ENCODE results near the gene RBM11.

Gene RBM11

GRCh38 chr21:14213164-14213563 is 2.8 kb upstream of the RBM11 start:
- DNase-seq (ENCODE audit: low read depth in 1 of 2, low spot score in 1 of 2): no peak
- TF ChIP-seq CTCF (IDR thresholded peaks at IDR 0.05; ENCODE audit: insufficient read depth, low read length): no peak
- TF ChIP-seq GABPA (IDR thresholded peaks at IDR 0.05; ENCODE audit: low read depth): no peak
- no peak for TF ChIP-seq SPI1 (IDR thresholded peaks at IDR 0.05; ENCODE audit: borderline replicate concordance, low read depth)
- no peak for TF ChIP-seq POLR2AphosphoS5 (IDR thresholded peaks at IDR 0.05; ENCODE audit: low read depth)
- TF ChIP-seq REST (IDR thresholded peaks at IDR 0.05; ENCODE audit: insufficient replicate concordance, low read depth): no peak
- H3K27ac ChIP-seq (replicated peaks): no peak overlapping the region

GRCh38 chr21:14223365-14223764 is 7.4 kb downstream of the RBM11 start:
- DNase-seq (ENCODE audit: low read depth in 1 of 2, low spot score in 1 of 2): no peak
- Histone ChIP-seq H3K27me3 (ENCODE audit: insufficient read depth, poor library complexity, severe bottlenecking) (no peaks in the 10 kb centered on the region), H3K4me3 (replicated peaks; ENCODE audit: insufficient read depth, low read length) (no peak overlapping the region), H3K27ac (replicated peaks) (no peak overlapping the region)
- TF ChIP-seq REST (IDR thresholded peaks at IDR 0.05; ENCODE audit: insufficient replicate concordance, low read depth) (no peak), CTCF (IDR thresholded peaks at IDR 0.05; ENCODE audit: insufficient read depth, low read length) (no peak), POLR2AphosphoS5 (IDR thresholded peaks at IDR 0.05; ENCODE audit: low read depth) (no peak), GABPA (IDR thresholded peaks at IDR 0.05; ENCODE audit: low read depth) (no peak), SPI1 (IDR thresholded peaks at IDR 0.05; ENCODE audit: borderline replicate concordance, low read depth) (no peak)

More at GRCh38 chr21:14213164-14213563, 2.8 kb upstream of the RBM11 start:
- H3K4me3 ChIP-seq (replicated peaks; ENCODE audit: insufficient read depth, low read length): no peak overlapping the region
- H3K27me3 ChIP-seq (ENCODE audit: insufficient read depth, poor library complexity, severe bottlenecking): peaks cover 7% of the 10 kb centered on the region

GRCh38 chr21:14229399-14229798 is 13.4 kb downstream of the RBM11 start:
- TF ChIP-seq CTCF (IDR thresholded peaks at IDR 0.05; ENCODE audit: insufficient read depth, low read length): no peak
- no peak for TF ChIP-seq REST (IDR thresholded peaks at IDR 0.05; ENCODE audit: insufficient replicate concordance, low read depth)
- no peak for TF ChIP-seq SPI1 (IDR thresholded peaks at IDR 0.05; ENCODE audit: borderline replicate concordance, low read depth)
- no peak for TF ChIP-seq POLR2AphosphoS5 (IDR thresholded peaks at IDR 0.05; ENCODE audit: low read depth)
- TF ChIP-seq GABPA (IDR thresholded peaks at IDR 0.05; ENCODE audit: low read depth): no peak
- Histone ChIP-seq H3K27ac (replicated peaks) (no peak overlapping the region), H3K27me3 (ENCODE audit: insufficient read depth, poor library complexity, severe bottlenecking) (no peaks in the 10 kb centered on the region), H3K4me3 (replicated peaks; ENCODE audit: insufficient read depth, low read length) (no peak overlapping the region)
- no peak for DNase-seq (ENCODE audit: low read depth in 1 of 2, low spot score in 1 of 2)

Measured in HL-60 (cell line).